DOHH2 (cell line): ENCODE measurements around the gene FSTL4.

ENCODE experiments used
- EZH2phosphoT487 ChIP-seq: fragments of 200-600 bp; sonication (generic); IDR thresholded peaks from 2 replicates; pipeline ENCODE4 v1.6.1; 2017; ENCODE audit warnings: borderline replicate concordance, mild to moderate bottlenecking, antibody characterized with exemption, low read length, moderate library complexity, mixed read lengths
- TF ChIP-seq, protein P1 (sequence below): fragments of 200-600 bp; sonication (generic); IDR thresholded peaks from one replicate; pipeline ENCODE4 v1.5.1; 2014; ENCODE audit warnings: antibody characterized with exemption, mild to moderate bottlenecking, low read depth, low read length; ENCODE audit not compliant: poor library complexity, severe bottlenecking

DNA sequence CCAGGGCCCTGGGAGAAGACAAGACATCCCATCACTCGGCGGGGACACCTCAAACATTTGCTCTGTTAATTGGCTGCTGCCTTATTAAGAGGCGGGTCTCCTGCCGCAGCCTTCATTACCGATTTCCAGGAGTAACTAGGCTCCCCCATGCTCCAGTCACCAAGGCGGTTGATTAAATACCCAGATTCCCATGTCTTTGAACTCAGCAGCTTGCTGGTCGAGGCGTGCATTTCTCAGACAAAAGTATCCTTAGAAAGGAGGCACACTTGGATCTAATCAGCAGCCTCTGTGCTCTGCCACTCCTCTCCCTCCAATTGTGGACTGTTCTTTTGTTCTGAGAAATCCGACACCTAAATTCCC lies 228.8 kb downstream of the FSTL4 start:
- TF ChIP-seq, protein P1, sequence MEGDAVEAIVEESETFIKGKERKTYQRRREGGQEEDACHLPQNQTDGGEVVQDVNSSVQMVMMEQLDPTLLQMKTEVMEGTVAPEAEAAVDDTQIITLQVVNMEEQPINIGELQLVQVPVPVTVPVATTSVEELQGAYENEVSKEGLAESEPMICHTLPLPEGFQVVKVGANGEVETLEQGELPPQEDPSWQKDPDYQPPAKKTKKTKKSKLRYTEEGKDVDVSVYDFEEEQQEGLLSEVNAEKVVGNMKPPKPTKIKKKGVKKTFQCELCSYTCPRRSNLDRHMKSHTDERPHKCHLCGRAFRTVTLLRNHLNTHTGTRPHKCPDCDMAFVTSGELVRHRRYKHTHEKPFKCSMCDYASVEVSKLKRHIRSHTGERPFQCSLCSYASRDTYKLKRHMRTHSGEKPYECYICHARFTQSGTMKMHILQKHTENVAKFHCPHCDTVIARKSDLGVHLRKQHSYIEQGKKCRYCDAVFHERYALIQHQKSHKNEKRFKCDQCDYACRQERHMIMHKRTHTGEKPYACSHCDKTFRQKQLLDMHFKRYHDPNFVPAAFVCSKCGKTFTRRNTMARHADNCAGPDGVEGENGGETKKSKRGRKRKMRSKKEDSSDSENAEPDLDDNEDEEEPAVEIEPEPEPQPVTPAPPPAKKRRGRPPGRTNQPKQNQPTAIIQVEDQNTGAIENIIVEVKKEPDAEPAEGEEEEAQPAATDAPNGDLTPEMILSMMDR: no peak
- no peak for TF ChIP-seq EZH2phosphoT487
